GM13977 (cell line): ENCODE measurements around the gene ESRRB.

Experiments used
- DNase-seq: peaks from one replicate; pipeline ENCODE4 v3.0.0; 2012; ENCODE audit warnings: low spot score
- CTCF ChIP-seq: IDR thresholded peaks from 2 replicates; pipeline ENCODE4 v1.5.1; 2012; ENCODE audit warnings: mild to moderate bottlenecking, control low read depth; ENCODE audit not compliant: insufficient read depth; ENCODE audit errors: extremely low read depth, missing control alignments
- in situ Hi-C: fragments of 300-500 bp; cut with MboI; formaldehyde crosslinking; loops from one replicate; pipeline ENCODE4 v1.12.0; 2022; ENCODE audit warnings: low sequenced_read_pairs, low pct_unique_long_range_greater_than_20kb, mixed read lengths, inconsistent platforms; ENCODE audit not compliant: unreplicated experiment

Gene ESRRB

GRCh38 chr14:76412501-76412900 is 36.6 kb downstream of the ESRRB start:
- no peak for DNase-seq
- TF ChIP-seq CTCF, result no peak
- in situ Hi-C loops, result no loop called here

- in situ Hi-C loops, result no loop called here
- TF ChIP-seq CTCF, result no peak
- DNase-seq, result no peak
Measured at GRCh38 chr14:76413106-76413961, 37.4 kb downstream of the ESRRB start.

GRCh38 chr14:76413962-76414600 is 38.1 kb downstream of the ESRRB start:
- no peak for TF ChIP-seq CTCF
- in situ Hi-C loops, result no loop called here

GRCh38 chr14:76419399-76419798 is 43.5 kb downstream of the ESRRB start:
- no peak for TF ChIP-seq CTCF
- DNase-seq, result no peak
- in situ Hi-C loops, result no loop called here

More at GRCh38 chr14:76413962-76414600, 38.1 kb downstream of the ESRRB start:
- no peak for DNase-seq

GRCh38 chr14:76420827-76421226 is 44.9 kb downstream of the ESRRB start:
- in situ Hi-C loops, result no loop called here
- DNase-seq, result no peak
- TF ChIP-seq CTCF, result no peak

- in situ Hi-C loops, result no loop called here
- no peak for TF ChIP-seq CTCF
- no peak for DNase-seq
Measured at GRCh38 chr14:76421662-76422061, 45.7 kb downstream of the ESRRB start.
